Measurements from ENCODE around the gene PDZK1. TPM values are rescaled to one million over a fixed set of nuclear protein-coding genes. Genes with fewer than 3 reads are reported as not detected.
"Not testable (repeated sequence)": the region's sequence is repeated elsewhere in the genome, so short reads cannot be mapped to it uniquely, and the experiment has no call there.

PDZK1 gene
- total RNA-seq (2014; rRNA removed; shearing (Covaris generic)), result not detected in 2 replicates

DNA sequence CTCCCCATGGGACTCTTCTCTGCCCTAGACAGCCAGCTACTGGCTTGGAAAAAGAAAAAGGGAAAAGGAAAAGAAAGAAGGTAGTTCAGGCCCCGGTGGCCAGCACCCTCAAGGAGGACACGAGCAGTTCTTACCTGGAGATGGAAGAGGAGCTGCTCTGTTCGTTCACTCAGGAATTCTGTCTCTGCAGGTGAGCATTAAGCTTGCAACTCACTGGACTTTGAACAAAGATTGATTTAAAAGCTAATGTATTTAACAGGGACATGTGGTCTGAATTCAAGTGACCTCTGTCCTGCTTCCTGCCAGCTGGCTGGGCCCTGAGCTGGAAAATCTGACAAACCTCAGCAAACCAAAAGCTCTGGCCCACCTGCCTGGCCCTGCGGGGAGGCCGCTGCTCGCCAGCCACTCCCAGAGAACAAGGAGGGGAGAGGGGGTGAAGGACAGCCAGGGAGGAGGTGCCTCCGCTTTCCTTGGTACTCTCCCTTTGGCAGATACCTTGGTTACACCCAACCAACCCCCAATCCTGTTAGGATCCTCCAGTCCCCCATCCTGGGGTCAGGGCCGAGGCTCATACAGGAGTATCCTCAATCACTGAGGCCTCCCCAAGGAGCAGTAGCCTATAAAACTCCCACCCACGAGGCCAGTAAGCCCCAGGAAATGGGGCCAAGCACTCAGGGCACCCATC lies at the start of gene PDZK1:
Gene PDZK1, minus strand, starts transcription at position 186 of the 685 bp plus-strand sequence. CDS start 19,347 bp downstream, outside the sequence.
- no peak for DNase-seq (ENCODE audit: low spot score)

DNA sequence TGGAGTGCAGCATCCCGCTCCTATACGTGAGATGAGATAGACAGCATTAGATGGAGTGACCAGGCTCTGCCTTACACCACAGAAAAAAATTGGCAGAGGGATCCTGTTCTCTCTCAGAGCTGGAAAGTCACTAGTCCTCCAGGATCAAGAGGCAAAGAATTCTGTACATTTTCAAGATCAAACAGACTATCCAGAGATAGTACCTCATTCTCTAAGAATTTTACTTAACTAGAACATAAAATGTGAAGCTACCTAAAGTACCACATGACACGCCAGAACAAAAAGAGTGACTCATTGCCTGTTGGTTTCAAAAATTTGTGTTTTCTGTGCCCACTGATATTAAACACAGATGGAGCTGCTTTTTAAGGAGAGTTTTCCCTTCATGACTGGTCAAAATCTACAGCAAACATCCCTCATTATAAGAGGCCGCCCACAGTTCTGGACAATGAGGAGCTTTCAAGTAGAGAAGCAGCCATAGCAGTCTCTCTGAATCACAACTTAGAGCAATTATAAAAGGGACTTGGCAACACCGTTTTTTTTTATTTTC lies 44.4 kb upstream of the PDZK1 start:
- peak; percentile 70 for DNase-seq (ENCODE audit: low spot score)

DNA sequence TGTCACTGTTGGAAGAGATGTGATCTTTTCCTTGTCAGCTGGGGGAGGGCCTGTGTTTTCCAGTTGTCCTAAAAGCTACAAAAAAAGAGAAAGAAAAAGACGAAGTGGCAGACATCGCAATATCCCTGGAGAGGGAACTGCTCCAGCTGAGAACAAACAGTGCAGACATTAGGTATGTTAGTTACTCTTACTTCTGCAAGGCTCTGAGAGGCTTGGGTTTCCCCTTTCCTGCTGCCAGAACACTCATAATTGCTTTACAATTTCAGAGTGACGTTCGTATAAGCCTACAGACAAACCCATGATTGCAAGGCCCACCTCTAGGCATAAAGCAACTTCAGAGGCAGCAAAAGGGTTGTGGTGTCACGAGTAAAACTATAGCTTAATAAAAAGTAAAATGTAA lies 43.3 kb upstream of the PDZK1 start:
- DNase-seq (ENCODE audit: low spot score), result no peak

DNA sequence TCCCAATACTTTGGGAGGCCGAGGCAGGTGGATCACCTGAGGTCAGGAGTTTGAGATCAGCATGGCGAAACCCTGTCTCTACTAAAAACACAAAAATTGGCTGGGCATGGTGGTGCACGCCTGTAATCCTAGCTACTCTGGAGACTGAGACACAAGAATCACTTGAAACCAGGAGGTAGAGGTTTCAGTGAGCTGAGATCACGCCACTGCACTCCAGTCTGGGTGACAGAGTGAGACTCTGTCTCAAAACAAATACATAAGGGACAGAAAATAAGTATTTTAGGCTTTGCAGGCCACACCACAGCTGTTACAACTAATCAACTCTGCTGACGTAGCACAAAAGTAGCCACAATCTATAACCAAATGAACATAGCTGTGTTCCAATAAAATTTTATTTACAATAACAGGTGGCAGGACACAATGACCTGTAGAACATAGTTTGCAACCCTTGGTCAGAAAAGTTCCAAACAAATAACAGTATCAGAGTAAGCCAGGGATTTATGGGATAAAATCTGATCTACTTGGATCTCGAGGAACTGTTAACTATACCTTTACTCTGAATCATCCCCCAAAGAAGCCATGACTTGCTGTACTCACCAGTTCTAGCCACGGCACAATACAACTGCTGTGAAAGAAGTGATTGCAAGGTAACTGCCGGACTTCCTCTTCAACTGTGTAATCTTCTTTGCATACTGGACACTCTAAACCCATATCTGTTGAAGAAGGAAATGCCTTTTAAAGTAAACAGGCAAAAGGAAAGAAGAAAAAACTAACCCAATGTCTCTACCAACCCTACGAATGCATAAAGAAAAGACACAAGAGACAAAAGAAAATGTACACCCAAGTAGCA lies 40.5 kb upstream of the PDZK1 start:
- no peak for DNase-seq (ENCODE audit: low spot score)

DNA sequence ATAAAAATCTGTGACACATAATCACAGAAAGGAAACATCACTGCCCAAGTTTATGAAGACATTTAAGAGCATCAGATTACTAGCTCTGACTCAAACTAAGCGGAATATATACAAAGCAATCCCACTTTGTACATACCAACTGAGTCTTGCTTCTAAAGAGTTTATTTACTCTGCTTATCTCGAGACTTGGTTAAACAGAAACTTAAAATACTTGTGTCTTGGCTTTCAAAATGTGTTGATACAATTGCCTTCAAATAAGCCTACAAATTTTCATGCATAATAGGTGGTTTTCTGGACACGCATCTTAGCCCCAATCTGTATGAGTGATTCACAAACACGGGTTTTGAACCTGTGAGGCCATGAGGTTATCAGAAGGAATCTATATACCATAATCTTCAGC lies 33.1 kb upstream of the PDZK1 start:
- peak; percentile 84 for DNase-seq (ENCODE audit: low spot score)

DNA sequence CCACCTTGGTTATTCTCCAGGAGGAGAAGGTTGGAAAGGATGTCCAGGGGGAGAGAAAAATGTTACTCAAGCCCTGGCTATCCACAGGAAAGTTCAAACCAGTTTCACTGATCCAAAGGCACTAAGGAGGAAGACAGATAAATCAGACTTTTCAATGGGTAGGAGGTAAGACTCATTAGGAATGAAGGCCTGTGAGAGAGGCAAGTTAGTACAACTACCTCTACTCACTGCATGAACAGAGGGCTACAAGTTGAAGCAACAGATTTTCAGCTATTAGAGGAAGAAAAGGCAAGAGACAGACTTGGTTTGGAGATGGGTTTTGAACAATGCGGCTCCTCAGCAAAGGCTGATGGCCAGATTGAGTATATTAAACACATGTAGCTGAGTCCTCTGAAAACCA lies 29.0 kb upstream of the PDZK1 start:
- DNase-seq (ENCODE audit: low spot score), result no peak

DNA sequence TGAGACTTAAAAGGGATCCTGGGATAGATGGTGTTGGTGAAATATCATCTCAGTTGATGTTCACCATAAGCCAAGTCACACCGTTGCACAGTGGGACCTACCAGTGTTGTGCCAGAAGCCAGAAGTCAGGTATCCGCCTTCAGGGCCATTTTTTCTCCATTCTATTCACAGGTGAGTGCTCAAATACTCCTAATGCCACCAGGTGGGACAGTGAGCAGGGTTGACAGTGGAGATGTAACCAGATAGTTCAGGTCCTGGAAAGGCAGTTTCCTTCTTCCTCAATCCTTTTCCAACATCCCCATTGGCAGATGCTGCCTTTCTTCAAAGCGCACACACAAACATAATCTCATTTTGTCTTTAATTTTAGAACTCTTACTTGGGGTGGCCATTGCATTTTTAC lies 23.7 kb upstream of the PDZK1 start:
- DNase-seq (ENCODE audit: low spot score), result no peak

DNA sequence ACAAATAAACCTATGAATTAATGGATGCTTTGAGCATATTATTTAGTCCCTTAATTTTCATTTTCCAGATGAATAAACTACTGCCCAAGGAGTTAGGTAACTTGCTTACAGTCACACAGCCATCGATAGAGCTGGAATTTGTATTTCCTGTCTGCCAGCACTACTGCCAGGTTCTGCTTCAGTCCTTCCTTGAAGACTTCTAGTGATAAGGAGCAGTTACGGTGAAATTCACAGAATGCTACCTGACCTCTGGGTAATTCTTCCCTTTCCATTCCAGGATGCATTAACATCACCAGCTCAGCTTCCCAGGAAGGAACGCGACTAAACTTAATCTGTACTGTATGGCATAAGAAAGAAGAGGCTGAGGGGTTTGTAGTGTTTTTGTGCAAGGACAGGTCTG lies 23.3 kb upstream of the PDZK1 start:
- DNase-seq (ENCODE audit: low spot score), result no peak

DNA sequence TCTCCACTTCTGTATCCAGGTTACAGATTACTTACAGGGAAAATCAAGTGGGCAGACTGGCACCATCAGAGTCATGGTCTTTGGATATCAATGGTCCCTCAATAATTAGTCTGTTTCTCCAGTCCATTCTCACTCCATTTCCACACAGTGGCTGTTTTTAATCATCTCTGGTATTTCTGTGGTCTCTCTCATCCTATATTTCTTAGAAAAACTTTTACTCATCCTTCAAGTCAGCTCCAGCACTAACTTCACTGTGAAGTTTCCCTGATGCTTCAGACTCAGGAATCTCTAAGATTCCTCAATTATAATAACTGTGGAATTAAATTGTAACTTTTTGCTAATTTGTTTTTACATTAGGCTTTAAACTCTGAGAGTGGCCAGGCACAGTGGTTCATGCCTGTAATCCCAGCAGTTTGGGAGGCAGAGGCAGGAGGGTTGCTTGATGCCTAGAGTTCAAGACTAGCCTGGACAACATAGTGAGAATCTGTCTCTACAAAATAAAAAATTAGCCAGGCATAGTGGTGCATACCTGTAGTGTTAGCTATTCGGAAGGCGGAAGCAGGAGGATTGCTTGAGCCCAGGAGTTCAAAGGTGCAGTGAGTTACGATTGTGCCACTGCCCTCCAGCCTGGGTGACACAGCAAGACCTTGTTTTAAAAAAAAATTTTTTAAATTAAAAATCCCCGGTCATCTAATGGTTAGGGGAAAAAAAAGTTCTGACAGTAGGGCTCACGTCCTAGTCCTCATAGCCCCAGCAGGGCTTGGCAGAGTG lies 22.7 kb upstream of the PDZK1 start:
- DNase-seq (ENCODE audit: low spot score), result no peak

DNA sequence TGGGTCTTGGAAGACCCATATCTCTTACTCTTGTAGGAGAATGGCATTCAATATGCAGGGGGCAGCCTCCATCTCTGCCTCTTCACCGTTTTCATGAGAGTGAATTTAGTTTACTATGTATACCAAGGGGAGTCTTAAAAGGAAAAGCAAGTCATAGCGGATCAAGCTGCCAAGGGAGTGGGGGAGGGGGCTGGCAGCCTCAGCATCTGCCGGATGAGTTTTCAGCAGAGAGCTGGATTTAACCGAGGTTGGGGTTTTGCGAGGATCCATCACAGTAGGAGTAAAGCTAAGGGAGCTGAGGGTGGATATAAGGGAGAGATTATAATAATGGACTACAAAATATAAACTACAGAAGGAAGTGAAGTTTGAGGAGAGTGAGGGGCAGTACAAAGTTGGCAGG lies 22.0 kb upstream of the PDZK1 start:
- no peak for DNase-seq (ENCODE audit: low spot score)

DNA sequence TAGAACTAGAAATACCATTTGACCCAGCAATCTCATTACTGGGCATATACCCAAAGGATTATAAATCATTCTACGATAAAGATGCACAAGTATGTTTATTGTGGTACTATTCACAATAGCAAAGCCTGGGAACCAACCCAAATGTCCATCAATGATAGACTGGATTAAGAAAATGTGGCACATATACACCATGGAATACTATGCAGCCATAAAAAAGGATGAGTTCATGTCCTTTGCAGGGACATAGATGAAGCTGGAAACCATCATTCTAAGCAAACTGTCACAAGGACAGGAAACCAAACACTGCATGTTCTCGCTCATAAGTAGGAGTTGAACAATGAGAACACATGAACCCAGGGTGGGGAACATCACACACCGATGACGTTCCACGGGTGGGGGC lies 19.0 kb upstream of the PDZK1 start:
- DNase-seq (ENCODE audit: low spot score), result not testable (repeated sequence)

DNA sequence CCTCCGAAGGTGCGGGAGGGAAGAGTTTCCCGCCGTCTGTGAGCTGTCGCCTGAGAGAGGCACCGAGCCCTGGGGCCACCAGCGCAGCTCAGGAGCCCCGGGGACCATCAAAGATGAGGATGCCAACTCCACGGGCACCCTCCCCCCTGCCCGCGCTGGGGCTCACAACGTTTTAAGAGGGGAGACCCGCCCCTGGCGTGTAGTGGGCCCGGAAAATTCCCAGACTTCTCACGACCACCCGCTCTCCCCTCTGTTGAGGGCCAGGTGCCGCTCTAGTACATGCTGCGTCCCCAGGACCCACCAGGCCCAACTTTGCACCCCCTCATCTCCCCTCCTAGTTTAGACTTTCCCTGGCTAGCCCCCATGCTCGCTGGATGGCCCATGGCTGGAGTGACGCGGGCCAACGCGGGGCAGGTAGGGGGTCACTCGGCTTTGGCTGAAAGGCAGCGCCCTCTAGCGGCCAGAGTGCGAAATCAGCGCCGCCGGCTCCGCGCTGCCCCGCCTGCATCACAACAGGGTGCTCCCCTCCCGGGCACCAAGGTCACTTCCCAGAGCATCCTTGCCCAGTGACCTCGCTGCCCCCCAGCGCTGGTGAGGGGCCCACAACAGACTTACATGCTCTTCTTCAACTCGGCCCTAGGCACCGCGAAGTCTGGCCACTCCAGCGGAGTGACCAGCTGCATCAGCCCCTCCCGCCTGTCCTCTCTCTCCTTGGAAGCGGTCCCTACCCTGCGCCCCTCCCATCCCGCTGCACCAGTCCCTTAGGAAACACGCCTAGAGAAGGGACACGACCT lies 13.9 kb upstream of the PDZK1 start:
- DNase-seq (ENCODE audit: low spot score), result peak; percentile 48

DNA sequence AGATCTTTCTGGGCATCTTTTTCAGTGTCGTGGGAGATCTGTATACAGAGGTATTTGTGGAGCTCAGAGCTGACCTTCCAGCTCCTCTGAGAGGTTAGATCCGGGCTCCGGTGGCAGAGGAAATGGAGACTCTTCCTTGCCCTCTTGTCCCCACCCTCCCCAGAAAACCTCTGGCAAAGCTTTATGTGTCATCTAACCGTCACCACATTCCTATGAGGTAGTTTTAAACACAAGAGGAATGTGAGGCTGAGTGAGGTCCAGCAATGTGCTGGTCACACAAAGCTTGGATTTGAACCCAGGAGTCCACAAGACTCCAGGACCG lies 13.3 kb upstream of the PDZK1 start:
- peak; percentile 58 for DNase-seq (ENCODE audit: low spot score)

DNA sequence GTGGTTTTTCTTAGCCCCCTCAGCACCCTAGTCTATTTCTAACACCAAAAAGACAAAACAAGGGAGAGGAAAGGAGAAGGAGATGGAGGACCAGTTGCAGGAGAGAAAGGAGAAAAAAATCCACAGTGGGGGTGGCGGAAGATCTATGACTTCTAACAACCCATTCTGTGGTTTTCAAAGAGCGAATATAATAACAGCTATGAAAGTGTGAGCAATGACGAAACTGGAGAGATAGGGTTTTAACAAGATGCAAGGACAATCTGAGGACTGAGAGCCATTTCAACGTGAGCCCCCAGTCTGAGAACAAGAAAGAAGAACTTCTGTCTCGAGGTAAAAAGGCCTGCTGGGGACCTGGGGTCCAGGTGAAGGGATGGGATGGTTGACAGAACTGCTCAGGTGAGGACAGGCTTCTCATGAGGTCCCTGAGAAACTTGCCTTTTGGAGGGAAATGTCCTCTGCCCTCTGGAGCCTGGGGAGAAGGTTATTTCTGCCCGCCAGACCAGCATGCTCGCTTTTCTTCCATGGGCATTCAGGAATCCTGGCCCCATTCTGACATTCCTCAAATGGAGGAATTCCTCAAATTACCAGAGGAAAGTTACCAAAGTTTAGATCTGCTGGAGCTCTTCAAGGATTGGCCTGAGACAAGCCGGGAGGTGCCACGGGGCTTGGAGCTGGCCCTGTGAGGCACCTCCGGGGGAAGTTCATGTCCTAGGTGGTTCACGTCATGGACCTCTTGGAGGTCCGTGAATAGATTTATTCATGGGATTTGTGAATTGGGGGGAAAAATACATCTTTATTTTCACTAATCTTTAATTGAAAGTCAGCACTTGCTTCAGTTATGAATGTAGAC lies 12.3 kb upstream of the PDZK1 start, which contains the start of gene CD160:
Gene CD160, plus strand, starts transcription at position 270 of the 850 bp plus-strand sequence. CDS start 8,829 bp downstream, outside the sequence.
- DNase-seq (ENCODE audit: low spot score), result no peak

DNA sequence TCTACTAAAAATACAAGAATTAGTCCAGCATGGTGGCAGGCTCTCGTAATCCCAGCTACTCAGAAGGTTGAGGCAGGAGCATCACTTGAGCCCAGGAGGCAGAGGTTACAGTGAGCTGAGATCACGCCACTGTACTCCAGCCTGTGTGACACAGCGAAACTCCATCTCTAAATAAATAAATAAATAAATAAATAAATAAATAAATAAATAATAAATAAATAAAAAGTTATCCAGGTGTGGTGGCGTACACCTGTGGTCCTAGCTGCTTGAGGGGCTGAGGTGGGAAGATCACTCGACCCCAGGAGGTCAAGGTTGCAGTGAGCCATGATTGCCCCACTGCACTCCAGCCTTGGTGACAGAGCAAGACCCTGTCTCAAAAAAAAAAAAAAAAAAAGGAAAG lies 11.3 kb upstream of the PDZK1 start:
- not testable (repeated sequence) for DNase-seq (ENCODE audit: low spot score)

DNA sequence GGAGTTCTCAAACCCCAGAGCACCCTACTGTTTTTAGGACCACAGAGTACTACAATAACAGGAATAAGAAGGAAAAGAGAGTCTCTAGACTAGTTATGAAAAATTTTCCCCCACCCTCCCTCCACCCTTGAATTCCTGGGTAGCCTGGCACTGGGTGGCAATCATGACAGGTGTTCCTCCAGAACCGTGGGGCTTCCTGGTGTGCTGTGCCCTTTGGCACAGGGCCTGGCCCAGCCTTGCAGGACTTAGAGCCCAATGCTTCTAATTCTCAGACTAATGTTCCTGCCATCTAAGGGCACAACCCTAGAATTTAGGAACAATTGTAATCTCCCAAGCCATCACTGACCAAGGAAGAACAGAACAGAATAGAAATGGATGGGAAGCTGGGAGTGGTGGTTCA lies 10.7 kb upstream of the PDZK1 start:
- no peak for DNase-seq (ENCODE audit: low spot score)

DNA sequence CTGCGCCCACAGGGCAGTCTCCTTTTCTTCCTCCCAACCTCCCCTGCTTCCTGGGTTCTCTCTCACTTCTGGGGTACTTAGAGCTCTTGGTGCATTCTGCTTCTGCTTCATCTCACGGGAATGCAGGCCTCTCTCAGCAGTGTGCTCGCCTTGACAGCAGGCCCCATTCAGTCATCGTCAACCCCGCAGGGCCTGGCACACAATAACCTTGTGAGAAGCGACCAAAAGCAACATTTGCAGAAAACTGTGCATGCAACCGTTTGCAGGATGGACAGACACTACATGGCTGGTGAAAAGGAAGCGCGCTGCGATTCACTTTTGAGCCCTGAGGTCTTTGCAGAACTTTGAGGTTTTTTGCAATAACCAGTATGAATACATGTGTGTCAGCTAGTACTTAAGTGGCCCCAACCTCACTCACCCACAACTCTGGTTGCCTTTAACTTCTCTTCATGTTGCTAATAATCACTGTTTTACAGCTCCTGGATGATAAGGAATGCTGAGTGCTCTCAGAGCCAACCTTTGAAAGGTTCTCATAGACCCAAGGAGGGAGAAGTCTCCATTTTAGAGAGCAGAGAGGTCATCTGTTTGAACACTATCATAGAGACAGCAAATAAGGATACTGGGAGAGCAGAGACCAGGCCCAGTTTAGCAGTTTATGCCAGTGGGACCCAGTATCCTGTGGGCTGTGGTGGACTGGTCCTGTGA lies 9.6 kb upstream of the PDZK1 start:
- no peak for DNase-seq (ENCODE audit: low spot score)

DNA sequence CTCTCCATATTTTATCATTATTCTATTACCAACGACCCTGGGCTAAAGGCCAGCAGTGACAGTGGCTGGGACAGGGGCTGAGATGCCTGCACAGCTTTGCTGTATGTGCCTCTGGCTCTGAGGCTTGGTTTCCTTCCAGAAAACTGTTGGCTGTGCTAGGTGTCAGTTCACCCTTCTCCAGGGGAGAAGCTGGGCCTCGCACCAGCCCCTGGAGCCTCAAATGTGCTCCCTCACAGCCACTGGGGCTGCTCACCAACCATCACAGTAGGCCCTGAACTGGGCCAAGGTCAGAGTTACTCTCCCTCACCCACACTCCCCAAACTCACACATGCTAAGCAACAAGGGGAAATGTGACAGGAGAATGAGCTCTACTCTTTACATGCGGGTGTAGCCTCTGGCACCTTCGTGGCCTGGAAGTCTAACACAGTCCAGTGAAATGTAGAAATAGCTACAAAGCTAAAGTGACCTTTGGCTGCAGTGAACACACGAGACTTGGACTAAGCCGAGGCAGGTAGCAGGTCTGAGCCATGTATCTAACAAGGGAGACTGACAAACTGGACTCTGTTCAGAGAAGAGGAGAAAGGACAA lies 7.5 kb upstream of the PDZK1 start:
- no peak for DNase-seq (ENCODE audit: low spot score)

DNA sequence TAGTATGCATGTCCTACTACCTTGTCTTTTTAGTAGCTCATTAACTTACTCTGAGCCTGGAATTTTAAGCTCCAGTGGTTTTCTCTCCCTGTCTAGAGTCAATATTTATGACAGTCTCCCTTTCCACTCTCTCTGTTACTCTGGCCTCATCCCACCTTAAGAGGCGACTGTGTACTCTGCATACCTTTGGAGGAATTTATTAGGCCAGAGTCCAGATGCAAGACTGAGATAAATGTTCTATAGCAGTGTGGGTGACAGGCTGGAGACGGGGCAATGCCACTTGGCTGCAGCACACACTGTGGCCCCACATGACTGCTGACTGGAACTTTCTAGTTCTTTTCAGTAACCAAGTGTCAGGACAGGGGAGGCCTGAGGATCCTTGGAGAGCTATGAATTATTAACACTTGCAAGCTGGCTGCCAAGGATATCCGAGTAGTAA lies 4.1 kb upstream of the PDZK1 start:
- DNase-seq (ENCODE audit: low spot score), result no peak

Data from H4 (cell line).